ENCODE data around the gene SLC2A1.

Gene SLC2A1

GRCh38 chr1:42917241-42917495, 41.5 kb downstream of the SLC2A1 start:
- DNase-seq (ENCODE audit: extremely low spot score) = no peak
- ChIA-PET POLR2A (no interaction called here), CTCF (interaction anchor here (1.0 to 9.0 kb wide), 4 partner anchors 16 to 157 kb away, joined by 3 to 285 read pairs (median 5); no protein-coding TSS in a partner anchor)
- no peak for TF ChIP-seq CTCF (IDR thresholded peaks at IDR 0.05; ENCODE audit: control extremely low read depth, extremely low read depth, low read depth, missing control alignments)

GRCh38 chr1:42915456-42915855, 43.2 kb downstream of the SLC2A1 start:
- no peak for TF ChIP-seq CTCF (IDR thresholded peaks at IDR 0.05; ENCODE audit: control extremely low read depth, extremely low read depth, low read depth, missing control alignments)
- DNase-seq (ENCODE audit: extremely low spot score) = no peak
- ChIA-PET CTCF (interaction anchor here (1.0 to 9.0 kb wide), 10 partner anchors 8 to 158 kb away, joined by 3 to 285 read pairs (median 4); partner anchors contain the start of gene ZNF691), POLR2A (interaction anchor here (0.6 kb wide), 1 partner anchor 400 kb away, joined by 6 read pairs; no protein-coding TSS in a partner anchor)

- TF ChIP-seq CTCF (IDR thresholded peaks at IDR 0.05; ENCODE audit: control extremely low read depth, extremely low read depth, low read depth, missing control alignments) = no peak
- POLR2A ChIA-PET = no interaction called here
- CTCF ChIA-PET = interaction anchor here (0.8 to 9.0 kb wide), 29 partner anchors 8 to 313 kb away, joined by 3 to 285 read pairs (median 4); partner anchors contain the start of gene ZNF691
- no peak for DNase-seq (ENCODE audit: extremely low spot score)
Observed at GRCh38 chr1:42914092-42914627, 44.5 kb downstream of the SLC2A1 start.

GRCh38 chr1:42913426-42914091, 45.1 kb downstream of the SLC2A1 start:
- ChIA-PET CTCF (interaction anchor here (0.7 to 9.0 kb wide), 28 partner anchors 9 to 382 kb away, joined by 3 to 285 read pairs (median 4); partner anchors contain the start of genes C1orf50, P3H1 and ZNF691), POLR2A (no interaction called here)
- peak; percentile 60 for DNase-seq (ENCODE audit: extremely low spot score)
- peak; percentile 62 for TF ChIP-seq CTCF (IDR thresholded peaks at IDR 0.05; ENCODE audit: control extremely low read depth, extremely low read depth, low read depth, missing control alignments)

GRCh38 chr1:42910985-42911384, 47.7 kb downstream of the SLC2A1 start:
- POLR2A ChIA-PET = no interaction called here
- no peak for DNase-seq (ENCODE audit: extremely low spot score)
- CTCF ChIA-PET = interaction anchor here (1.0 to 9.0 kb wide), 3 partner anchors 12 to 163 kb away, joined by 5 to 285 read pairs (median 26); no protein-coding TSS in a partner anchor
- no peak for TF ChIP-seq CTCF (IDR thresholded peaks at IDR 0.05; ENCODE audit: control extremely low read depth, extremely low read depth, low read depth, missing control alignments)

- no peak for DNase-seq (ENCODE audit: extremely low spot score)
- ChIA-PET CTCF (interaction anchor here (0.7 to 2.1 kb wide), 2 partner anchors 19 to 165 kb away, joined by 3 to 8 read pairs; no protein-coding TSS in a partner anchor), POLR2A (no interaction called here)
- TF ChIP-seq CTCF (IDR thresholded peaks at IDR 0.05; ENCODE audit: control extremely low read depth, extremely low read depth, low read depth, missing control alignments) = no peak
Observed at GRCh38 chr1:42908046-42908445, 50.6 kb downstream of the SLC2A1 start.

Measured in GM10248 (cell line).